Measurements from ENCODE around the gene NIPAL4.

NIPAL4 gene

GRCh38 chr5:157491471-157491995 is 31.5 kb downstream of the NIPAL4 start:
- H3K79me2 ChIP-seq (ENCODE audit: control insufficient read depth, low read length) = no peaks in the 10 kb centered on the region
- peaks cover 85% of the 10 kb centered on the region for H3K36me3 ChIP-seq (ENCODE audit: control insufficient read depth, low read length)
- no peaks in the 10 kb centered on the region for H3K9me3 ChIP-seq (ENCODE audit: control insufficient read depth, insufficient read depth, low read length)
- peaks cover 70% of the 10 kb centered on the region for H3K4me1 ChIP-seq (ENCODE audit: control insufficient read depth, low read length)
- H3K4me3 ChIP-seq (ENCODE audit: low read length) = no peak overlapping the region
- no peaks in the 10 kb centered on the region for H3K9me2 ChIP-seq (replicated peaks; ENCODE audit: control insufficient read depth, low read length)
- TF ChIP-seq CTCF (IDR thresholded peaks at IDR 0.05; ENCODE audit: low read depth, low read length, poor library complexity, severe bottlenecking) (no peak), EZH2phosphoT487 (IDR thresholded peaks at IDR 0.05; ENCODE audit: borderline replicate concordance, low read length) (no peak)
- H3K27ac ChIP-seq (ENCODE audit: low read depth, low read length) = no peak overlapping the region
- H4K20me1 ChIP-seq (ENCODE audit: control insufficient read depth, insufficient read depth, low read depth, low read length) = no peaks in the 10 kb centered on the region
- no peaks in the 10 kb centered on the region for H3K27me3 ChIP-seq (ENCODE audit: control insufficient read depth, low read length)
- H3F3A ChIP-seq (ENCODE audit: control insufficient read depth, insufficient read depth) = peaks cover 15% of the 10 kb centered on the region
- H3K4me2 ChIP-seq (ENCODE audit: low read length) = no peak overlapping the region

GRCh38 chr5:157492886-157493285 is 32.9 kb downstream of the NIPAL4 start:
- no peak overlapping the region for H3K4me2 ChIP-seq (ENCODE audit: low read length)
- peaks cover 87% of the 10 kb centered on the region for H3K36me3 ChIP-seq (ENCODE audit: control insufficient read depth, low read length)
- H4K20me1 ChIP-seq (ENCODE audit: control insufficient read depth, insufficient read depth, low read depth, low read length) = no peaks in the 10 kb centered on the region
- H3K4me1 ChIP-seq (ENCODE audit: control insufficient read depth, low read length) = peaks cover 70% of the 10 kb centered on the region
- H3K27me3 ChIP-seq (ENCODE audit: control insufficient read depth, low read length) = no peaks in the 10 kb centered on the region
- no peak overlapping the region for H3K27ac ChIP-seq (ENCODE audit: low read depth, low read length)
- H3F3A ChIP-seq (ENCODE audit: control insufficient read depth, insufficient read depth) = peaks cover 6% of the 10 kb centered on the region; the same call in 1 of the 2 replicates
- no peak overlapping the region for H3K4me3 ChIP-seq (ENCODE audit: low read length)
- H3K9me3 ChIP-seq (ENCODE audit: control insufficient read depth, insufficient read depth, low read length) = no peaks in the 10 kb centered on the region
- H3K79me2 ChIP-seq (ENCODE audit: control insufficient read depth, low read length) = no peaks in the 10 kb centered on the region
- TF ChIP-seq CTCF (IDR thresholded peaks at IDR 0.05; ENCODE audit: low read depth, low read length, poor library complexity, severe bottlenecking) (no peak), EZH2phosphoT487 (IDR thresholded peaks at IDR 0.05; ENCODE audit: borderline replicate concordance, low read length) (no peak)
- H3K9me2 ChIP-seq (replicated peaks; ENCODE audit: control insufficient read depth, low read length) = no peaks in the 10 kb centered on the region

GRCh38 chr5:157494178-157494832 is 34.3 kb downstream of the NIPAL4 start:
- Histone ChIP-seq H3K36me3 (ENCODE audit: control insufficient read depth, low read length) (peaks cover 85% of the 10 kb centered on the region), H3K27ac (ENCODE audit: low read depth, low read length) (no peak overlapping the region; the same call in 1 of the 2 replicates)
- TF ChIP-seq CTCF (IDR thresholded peaks at IDR 0.05; ENCODE audit: low read depth, low read length, poor library complexity, severe bottlenecking) (no peak), EZH2phosphoT487 (IDR thresholded peaks at IDR 0.05; ENCODE audit: borderline replicate concordance, low read length) (no peak)

More at GRCh38 chr5:157494178-157494832, 34.3 kb downstream of the NIPAL4 start:
- H3K9me3 ChIP-seq (ENCODE audit: control insufficient read depth, insufficient read depth, low read length) = no peaks in the 10 kb centered on the region
- H3K79me2 ChIP-seq (ENCODE audit: control insufficient read depth, low read length) = 0 out of 2 replicates have a peak, but pooled peaks cover 3% of the 10 kb centered on the region
- H4K20me1 ChIP-seq (ENCODE audit: control insufficient read depth, insufficient read depth, low read depth, low read length) = no peaks in the 10 kb centered on the region
- no peak overlapping the region for H3K4me3 ChIP-seq (ENCODE audit: low read length)
- no peaks in the 10 kb centered on the region; the same call in none of the 2 replicates for H3F3A ChIP-seq (ENCODE audit: control insufficient read depth, insufficient read depth)
- no peaks in the 10 kb centered on the region for H3K27me3 ChIP-seq (ENCODE audit: control insufficient read depth, low read length)
- H3K4me2 ChIP-seq (ENCODE audit: low read length) = no peak overlapping the region
- H3K9me2 ChIP-seq (replicated peaks; ENCODE audit: control insufficient read depth, low read length) = no peaks in the 10 kb centered on the region
- peaks cover 68% of the 10 kb centered on the region for H3K4me1 ChIP-seq (ENCODE audit: control insufficient read depth, low read length)

Data from DOHH2 (cell line).